Calu3 (cell line): ENCODE results near the gene SH3BGRL3. TPM values are rescaled to one million over a fixed set of nuclear protein-coding genes. Genes with fewer than 3 reads are reported as not detected.
A peak's percentile ranks its signal among the peaks of the same experiment; 100 is the strongest.

Experiments
- BruUV-seq: library from RNA; stranded (reverse); fragments of 400-500 nt; replicated peaks from 2 replicates; lab custom pipeline; 2021; lab: Mats Ljungman, UMichigan
- CTCF ChIA-PET: fragments of 300-600 bp; sonication (Branson Sonifier 250); formaldehyde crosslinking; loops from one replicate; lab custom pipeline; 2022; ENCODE audit warnings: antibody characterized with exemption; lab: Charles Lee
- DNase-seq: peaks from one replicate; pipeline ENCODE4 v3.0.0; 2022
- H3K27ac Mint-ChIP-seq: one replicate; pipeline ENCODE4 v1.8.0; 2022; ENCODE audit warnings: mixed read lengths; ENCODE audit not compliant: unreplicated experiment
- H3K27me3 Mint-ChIP-seq: one replicate; pipeline ENCODE4 v1.8.0; 2022; ENCODE audit warnings: mixed read lengths; ENCODE audit not compliant: unreplicated experiment
- H3K36me3 Mint-ChIP-seq: one replicate; pipeline ENCODE4 v1.8.0; 2022; ENCODE audit warnings: mild to moderate bottlenecking, moderate library complexity, mixed read lengths; ENCODE audit not compliant: insufficient read depth, unreplicated experiment
- H3K4me1 Mint-ChIP-seq: one replicate; pipeline ENCODE4 v1.8.0; 2022; ENCODE audit warnings: mild to moderate bottlenecking, low read depth, mixed read lengths; ENCODE audit not compliant: unreplicated experiment
- H3K4me3 Mint-ChIP-seq: one replicate; pipeline ENCODE4 v1.8.0; 2022; ENCODE audit warnings: mild to moderate bottlenecking, low read depth, moderate library complexity, mixed read lengths; ENCODE audit not compliant: unreplicated experiment
- H3K9me3 Mint-ChIP-seq: one replicate; pipeline ENCODE4 v1.8.0; 2022; ENCODE audit warnings: low read depth, mixed read lengths; ENCODE audit not compliant: unreplicated experiment
- intact Hi-C: fragments of 100-400 bp; cut with micrococcal nuclease; formaldehyde crosslinking; loops from one replicate; pipeline ENCODE4 v1.10.0; 2022; ENCODE audit not compliant: unreplicated experiment
- total RNA-seq: library from RNA; stranded (reverse); gene quantifications from 2 replicates; pipeline ENCODE4 v1.2.3, GENCODE V29; 2022
- TF ChIP-seq, protein P1 (sequence below): fragments of 200-600 bp; IDR thresholded peaks from one replicate; pipeline ENCODE4 v1.8.0; 2022; ENCODE audit warnings: antibody characterized with exemption; ENCODE audit not compliant: unreplicated experiment

SH3BGRL3 gene
- total RNA-seq, 1 experiment from 2014 or later: 74.6 TPM

DNA sequence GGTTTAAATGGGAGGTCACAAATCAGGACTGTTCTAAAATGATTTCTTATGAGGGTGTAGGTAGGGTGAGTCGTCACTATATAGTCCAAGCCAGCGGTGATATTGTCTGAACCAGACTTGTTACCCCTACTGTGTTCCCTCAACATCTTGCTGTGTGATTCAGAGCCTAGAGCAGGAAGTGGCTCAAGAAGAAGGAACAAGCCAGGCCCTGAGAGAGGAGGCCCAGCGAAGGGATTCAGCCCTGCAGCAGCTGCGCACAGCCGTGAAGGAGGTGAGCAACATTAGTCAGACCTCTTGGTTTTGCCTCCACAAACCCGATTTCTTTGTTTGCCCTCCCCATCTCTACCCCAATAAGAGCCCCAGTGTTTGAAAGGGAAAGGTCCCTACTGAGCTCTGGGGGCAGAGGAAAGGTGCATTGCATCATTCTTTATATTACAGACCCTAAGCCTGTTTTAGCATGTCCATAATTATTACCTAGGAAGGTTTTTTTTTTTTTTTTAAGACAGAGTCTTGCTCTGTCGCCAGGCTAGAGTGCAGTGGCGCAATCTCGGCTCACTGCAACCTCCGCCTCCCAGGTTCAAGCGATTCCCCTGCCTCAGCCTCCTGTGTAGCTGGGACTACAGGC lies 5.0 kb upstream of the SH3BGRL3 start:
- intact Hi-C loops: loop anchor here (2.0 to 10.0 kb wide), 3 partner anchors 46 to 120 kb away; no protein-coding TSS in a partner anchor
- Mint-ChIP-seq H3K4me1 (peaks cover 52% of the 10 kb centered on the region), H3K36me3 (peaks cover 53% of the 10 kb centered on the region), H3K9me3 (no peaks in the 10 kb centered on the region), H3K27me3 (no peaks in the 10 kb centered on the region), H3K4me3 (no peak overlapping the region), H3K27ac (no peak overlapping the region)
- no TSS peak for BruUV-seq
- TF ChIP-seq, protein P1, sequence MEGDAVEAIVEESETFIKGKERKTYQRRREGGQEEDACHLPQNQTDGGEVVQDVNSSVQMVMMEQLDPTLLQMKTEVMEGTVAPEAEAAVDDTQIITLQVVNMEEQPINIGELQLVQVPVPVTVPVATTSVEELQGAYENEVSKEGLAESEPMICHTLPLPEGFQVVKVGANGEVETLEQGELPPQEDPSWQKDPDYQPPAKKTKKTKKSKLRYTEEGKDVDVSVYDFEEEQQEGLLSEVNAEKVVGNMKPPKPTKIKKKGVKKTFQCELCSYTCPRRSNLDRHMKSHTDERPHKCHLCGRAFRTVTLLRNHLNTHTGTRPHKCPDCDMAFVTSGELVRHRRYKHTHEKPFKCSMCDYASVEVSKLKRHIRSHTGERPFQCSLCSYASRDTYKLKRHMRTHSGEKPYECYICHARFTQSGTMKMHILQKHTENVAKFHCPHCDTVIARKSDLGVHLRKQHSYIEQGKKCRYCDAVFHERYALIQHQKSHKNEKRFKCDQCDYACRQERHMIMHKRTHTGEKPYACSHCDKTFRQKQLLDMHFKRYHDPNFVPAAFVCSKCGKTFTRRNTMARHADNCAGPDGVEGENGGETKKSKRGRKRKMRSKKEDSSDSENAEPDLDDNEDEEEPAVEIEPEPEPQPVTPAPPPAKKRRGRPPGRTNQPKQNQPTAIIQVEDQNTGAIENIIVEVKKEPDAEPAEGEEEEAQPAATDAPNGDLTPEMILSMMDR: no peak
- DNase-seq: no peak
- CTCF ChIA-PET: interaction anchor here (1.1 kb wide), 1 partner anchor 47 kb away, joined by 6 read pairs; no protein-coding TSS in a partner anchor

DNA sequence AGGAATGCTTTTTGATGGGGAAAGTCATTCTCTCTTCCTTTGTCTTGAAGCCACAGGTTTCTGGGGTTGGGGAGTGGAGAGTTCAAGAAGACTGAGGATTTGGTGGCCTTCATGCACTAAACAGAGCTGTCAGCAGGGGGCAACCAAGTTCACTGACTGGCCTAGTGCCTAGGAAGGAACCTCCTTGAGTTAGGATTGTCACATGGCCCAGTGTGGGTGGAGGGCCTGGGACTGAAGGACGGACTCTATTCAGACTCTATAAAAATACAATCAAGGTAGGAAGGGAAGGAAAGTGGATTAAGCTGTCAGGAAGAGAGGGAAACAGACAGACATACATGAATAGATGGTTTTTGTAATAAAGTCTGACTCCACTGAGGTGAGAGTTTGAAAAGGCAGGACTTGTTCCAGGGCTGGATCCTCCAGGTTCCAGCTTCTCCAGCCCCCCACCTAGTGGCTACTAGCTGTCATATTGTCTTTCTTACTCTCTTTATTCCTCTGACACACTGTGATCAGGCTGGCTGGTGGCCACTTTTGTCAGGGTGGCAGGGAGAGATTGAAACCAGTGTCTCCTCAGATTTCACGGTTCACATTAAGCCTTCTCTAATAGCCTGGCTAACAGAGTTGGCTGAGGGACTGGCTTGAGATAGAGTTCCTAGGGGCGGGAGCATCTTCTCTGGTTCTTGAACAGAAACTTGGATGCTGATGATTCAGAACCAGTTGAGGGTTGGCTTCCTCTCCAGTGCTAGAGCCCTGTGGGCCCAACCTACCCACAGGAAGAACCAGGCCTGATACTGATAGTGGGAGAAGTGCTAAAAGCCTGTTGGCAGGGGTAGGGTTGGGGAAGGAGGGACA lies 4.1 kb upstream of the SH3BGRL3 start:
- H3K4me1 Mint-ChIP-seq: peaks cover 52% of the 10 kb centered on the region
- H3K9me3 Mint-ChIP-seq: no peaks in the 10 kb centered on the region
- intact Hi-C loops: loop anchor here (2.0 to 10.0 kb wide), 3 partner anchors 45 to 119 kb away; no protein-coding TSS in a partner anchor
- peaks cover 62% of the 10 kb centered on the region for H3K36me3 Mint-ChIP-seq
- H3K27ac Mint-ChIP-seq: peak overlapping the region; percentile 74
- DNase-seq: peak; percentile 75
- no peak overlapping the region for H3K4me3 Mint-ChIP-seq
- BruUV-seq: no TSS peak
- no peaks in the 10 kb centered on the region for H3K27me3 Mint-ChIP-seq
- CTCF ChIA-PET: interaction anchor here (0.7 to 1.1 kb wide), 6 partner anchors 19 to 141 kb away, joined by 3 to 6 read pairs (median 3); partner anchors contain the start of genes UBXN11 and ZNF593
- TF ChIP-seq, protein P1: peak; percentile 47

DNA sequence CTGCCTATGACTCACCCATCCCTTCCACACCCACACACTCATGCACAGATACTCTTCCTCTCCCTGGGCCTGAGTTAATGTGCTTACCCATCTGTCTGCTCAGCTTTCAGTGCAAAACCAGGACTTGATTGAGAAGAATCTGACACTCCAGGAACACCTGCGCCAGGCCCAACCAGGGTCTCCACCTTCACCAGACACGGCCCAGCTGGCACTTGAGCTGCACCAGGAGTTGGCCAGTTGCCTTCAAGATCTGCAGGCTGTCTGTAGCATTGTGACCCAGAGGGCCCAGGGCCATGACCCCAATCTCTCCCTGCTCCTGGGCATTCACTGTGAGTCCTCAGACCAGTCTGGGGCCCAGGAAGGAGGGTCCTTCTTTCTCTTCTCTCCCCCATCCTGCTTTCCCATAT lies 3.5 kb upstream of the SH3BGRL3 start:
- no TSS peak for BruUV-seq
- Mint-ChIP-seq H3K4me3 (peak overlapping the region; percentile 9), H3K4me1 (peaks cover 58% of the 10 kb centered on the region), H3K36me3 (peaks cover 68% of the 10 kb centered on the region), H3K27ac (no peak overlapping the region), H3K9me3 (no peaks in the 10 kb centered on the region), H3K27me3 (no peaks in the 10 kb centered on the region)
- DNase-seq: no peak
- intact Hi-C loops: loop anchor here (5.0 to 10.0 kb wide), 2 partner anchors 86 to 118 kb away; no protein-coding TSS in a partner anchor
- CTCF ChIA-PET: interaction anchor here (0.6 to 1.1 kb wide), 6 partner anchors 30 to 141 kb away, joined by 3 to 6 read pairs (median 3); partner anchors contain the start of genes UBXN11 and ZNF593
- TF ChIP-seq, protein P1: no peak

DNA sequence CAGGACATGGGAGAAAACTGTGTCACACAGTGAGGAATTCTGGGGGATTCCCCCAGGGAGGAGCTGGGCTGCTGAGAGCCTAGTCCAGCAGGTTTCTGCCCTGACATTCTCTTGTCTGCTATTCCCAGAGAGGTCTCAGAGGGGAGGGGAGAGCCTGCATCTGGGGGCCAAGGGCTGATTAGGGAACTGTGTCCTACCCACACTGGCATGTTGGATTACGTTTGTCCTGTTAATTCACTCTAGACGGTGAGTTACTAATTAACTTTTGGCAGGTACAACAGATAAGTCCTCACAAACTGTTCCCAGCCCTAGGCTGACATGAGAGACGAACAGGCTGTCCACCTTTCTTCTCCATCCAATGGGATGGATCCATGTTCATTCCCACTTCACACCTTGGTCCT lies 2.6 kb upstream of the SH3BGRL3 start:
- H3K9me3 Mint-ChIP-seq: no peaks in the 10 kb centered on the region
- H3K27ac Mint-ChIP-seq: no peak overlapping the region
- no TSS peak for BruUV-seq
- H3K27me3 Mint-ChIP-seq: no peaks in the 10 kb centered on the region
- H3K4me1 Mint-ChIP-seq: peaks cover 60% of the 10 kb centered on the region
- intact Hi-C loops: loop anchor here (5.0 to 10.0 kb wide), 2 partner anchors 85 to 118 kb away; no protein-coding TSS in a partner anchor
- CTCF ChIA-PET: interaction anchor here (1.0 to 1.3 kb wide), 2 partner anchors 34 to 108 kb away, joined by 3 to 6 read pairs; partner anchors contain the start of gene ZNF593
- peaks cover 69% of the 10 kb centered on the region for H3K36me3 Mint-ChIP-seq
- TF ChIP-seq, protein P1: no peak
- DNase-seq: no peak
- peak overlapping the region; percentile 9 for H3K4me3 Mint-ChIP-seq
